H1 (cell line): ENCODE data around the gene RNF220.

ENCODE experiments used
- CHD2 ChIP-seq: IDR thresholded peaks from 2 replicates; pipeline ENCODE4 v1.6.1; 2012; ENCODE audit warnings: low read length, improper control_type of control experiment
- CREB1 ChIP-seq: IDR thresholded peaks from 2 replicates; pipeline ENCODE4 v1.6.1; 2012; ENCODE audit warnings: inconsistent platforms
- CTCF ChIP-seq, 3 experiments: IDR thresholded peaks; 1 replicate in 2 of 3; 2 replicates in 1 of 3; pipeline versions ENCODE4 v1.5.1 to v1.6.1; 2011; ENCODE audit warnings: low read length in 3 of 3, mild to moderate bottlenecking in 3 of 3, inconsistent platforms in 2 of 3, low read depth in 1 of 3, moderate library complexity in 1 of 3; ENCODE audit not compliant: insufficient read depth in 1 of 3; ENCODE audit errors: control extremely low read depth in 1 of 3
- MAX ChIP-seq: IDR thresholded peaks from 2 replicates; pipeline ENCODE4 v1.6.1; 2012; ENCODE audit warnings: inconsistent platforms
- POLR2A ChIP-seq, 2 experiments: IDR thresholded peaks; 1 replicate in 1 of 2; 2 replicates in 1 of 2; pipeline ENCODE4 v1.6.1; 2011; ENCODE audit warnings: low read depth in 2 of 2, low read length in 2 of 2, mild to moderate bottlenecking in 2 of 2; ENCODE audit errors: control extremely low read depth in 1 of 2
- SIRT6 ChIP-seq: IDR thresholded peaks from one replicate; pipeline ENCODE4 v1.7.1; 2012; ENCODE audit warnings: low read length, inconsistent platforms

GRCh38 chr1:44355582-44356305, 49.3 kb upstream of the RNF220 start:
- no peak for TF ChIP-seq CHD2
- no peak for TF ChIP-seq CTCF (IDR thresholded peaks at IDR 0.05; ENCODE audit: control extremely low read depth in 1 of 3, insufficient read depth in 1 of 3, low read depth in 1 of 3, low read length in 3 of 3)
- no peak for TF ChIP-seq MAX
- TF ChIP-seq SIRT6 = no peak
- TF ChIP-seq CREB1 = no peak
- no peak for TF ChIP-seq POLR2A (IDR thresholded peaks at IDR 0.05; ENCODE audit: control extremely low read depth in 1 of 2, low read depth in 2 of 2, low read length in 2 of 2)
